Loucy (cell line): ENCODE results near the gene ADARB1.

Experiments
- H2AFZ ChIP-seq: fragments of 200-600 bp; sonication (generic); 2 replicates; pipeline ENCODE4 v1.6.0; 2016; ENCODE audit warnings: antibody characterized with exemption, mild to moderate bottlenecking, low read length, moderate library complexity
- H3F3A ChIP-seq: fragments of 200-600 bp; 2 replicates; pipeline ENCODE4 v1.6.0; 2016; ENCODE audit warnings: antibody characterized with exemption, low read depth, mild to moderate bottlenecking
- H3K27me3 ChIP-seq: fragments of 200-600 bp; sonication (generic); 2 replicates; pipeline ENCODE4 v1.6.1; 2014; ENCODE audit warnings: low read length, mild to moderate bottlenecking; ENCODE audit not compliant: insufficient read depth, poor library complexity, severe bottlenecking
- H3K36me3 ChIP-seq: fragments of 200-600 bp; sonication (generic); 2 replicates; pipeline ENCODE4 v1.6.1; 2016; ENCODE audit warnings: low read length; ENCODE audit not compliant: insufficient read depth
- H3K4me1 ChIP-seq: fragments of 200-600 bp; sonication (generic); 2 replicates; pipeline ENCODE4 v1.5.1; 2014; ENCODE audit warnings: low read length, mild to moderate bottlenecking; ENCODE audit not compliant: insufficient read depth, poor library complexity, severe bottlenecking
- H3K4me2 ChIP-seq: fragments of 200-600 bp; sonication (generic); 2 replicates; pipeline ENCODE4 v1.6.0; 2014; ENCODE audit warnings: antibody characterized with exemption, low read length, low read depth, mild to moderate bottlenecking; ENCODE audit not compliant: poor library complexity, severe bottlenecking
- H3K4me3 ChIP-seq: fragments of 200-600 bp; sonication (generic); 2 replicates; pipeline ENCODE4 v1.5.1; 2014; ENCODE audit warnings: low read length, mild to moderate bottlenecking, mixed read lengths; ENCODE audit not compliant: poor library complexity, severe bottlenecking
- H3K79me2 ChIP-seq: fragments of 200-600 bp; sonication (generic); 2 replicates; pipeline ENCODE4 v1.6.1; 2014; ENCODE audit warnings: low read length; ENCODE audit not compliant: insufficient read depth
- H3K9ac ChIP-seq: fragments of 200-600 bp; sonication (generic); 2 replicates; pipeline ENCODE4 v1.6.0; 2014; ENCODE audit warnings: mild to moderate bottlenecking, low read depth, low read length, moderate library complexity; ENCODE audit not compliant: poor library complexity, severe bottlenecking
- H3K9me2 ChIP-seq: fragments of 200-600 bp; sonication (generic); replicated peaks from 2 replicates; pipeline ENCODE4 v1.6.1; 2016; ENCODE audit warnings: low read depth, low read length, mixed read lengths
- H3K9me3 ChIP-seq: fragments of 200-600 bp; sonication (generic); 2 replicates; pipeline ENCODE4 v1.6.1; 2014; ENCODE audit warnings: mild to moderate bottlenecking, antibody characterized with exemption, low read length, low read depth; ENCODE audit not compliant: insufficient read depth
- H4K20me1 ChIP-seq: fragments of 200-600 bp; sonication (generic); 2 replicates; pipeline ENCODE4 v1.6.0; 2014; ENCODE audit warnings: antibody characterized with exemption, low read length, mild to moderate bottlenecking; ENCODE audit not compliant: insufficient read depth, poor library complexity, severe bottlenecking
- CTCF ChIP-seq: fragments of 200-600 bp; sonication (generic); conservative IDR thresholded peaks from 2 replicates; pipeline ENCODE4 v1.5.1; 2014; ENCODE audit warnings: mild to moderate bottlenecking, antibody characterized with exemption, low read length
- EZH2phosphoT487 ChIP-seq: fragments of 200-600 bp; IDR thresholded peaks from 2 replicates; pipeline ENCODE4 v1.6.1; 2018; ENCODE audit warnings: antibody characterized with exemption, mild to moderate bottlenecking, moderate library complexity, borderline replicate concordance

ADARB1 gene

GRCh38 chr21:45120975-45121374, 46.6 kb downstream of the ADARB1 start:
- Histone ChIP-seq H3K9ac (no peak overlapping the region), H3K9me3 (no peaks in the 10 kb centered on the region), H3K36me3 (no peaks in the 10 kb centered on the region), H4K20me1 (no peaks in the 10 kb centered on the region), H3K4me2 (no peak overlapping the region), H3K4me3 (no peak overlapping the region), H3K79me2 (peaks cover 2% of the 10 kb centered on the region; the same call in 1 of the 2 replicates), H2AFZ (no peak overlapping the region), H3F3A (no peaks in the 10 kb centered on the region), H3K9me2 (no peaks in the 10 kb centered on the region), H3K27me3 (no peaks in the 10 kb centered on the region), H3K4me1 (peaks cover 15% of the 10 kb centered on the region)
- TF ChIP-seq EZH2phosphoT487 (no peak), CTCF (no peak)

GRCh38 chr21:45122030-45122429, 47.6 kb downstream of the ADARB1 start:
- H3F3A ChIP-seq, result no peaks in the 10 kb centered on the region
- H3K4me2 ChIP-seq, result no peak overlapping the region
- no peaks in the 10 kb centered on the region for H3K9me3 ChIP-seq
- no peaks in the 10 kb centered on the region for H4K20me1 ChIP-seq
- H2AFZ ChIP-seq, result no peak overlapping the region
- no peak overlapping the region for H3K9ac ChIP-seq
- H3K4me3 ChIP-seq, result no peak overlapping the region
- no peaks in the 10 kb centered on the region for H3K27me3 ChIP-seq
- H3K79me2 ChIP-seq, result peaks cover 5% of the 10 kb centered on the region; the same call in 1 of the 2 replicates
- peaks cover 9% of the 10 kb centered on the region for H3K4me1 ChIP-seq
- no peaks in the 10 kb centered on the region for H3K36me3 ChIP-seq
- no peaks in the 10 kb centered on the region for H3K9me2 ChIP-seq
- TF ChIP-seq EZH2phosphoT487, result no peak
- no peak for TF ChIP-seq CTCF

GRCh38 chr21:45122432-45123132, 48.2 kb downstream of the ADARB1 start:
- Histone ChIP-seq H2AFZ (no peak overlapping the region), H3K9me2 (no peaks in the 10 kb centered on the region), H3K79me2 (peaks cover 5% of the 10 kb centered on the region; the same call in 1 of the 2 replicates), H3K4me3 (no peak overlapping the region), H3K9ac (no peak overlapping the region), H4K20me1 (no peaks in the 10 kb centered on the region), H3K27me3 (no peaks in the 10 kb centered on the region), H3K9me3 (no peaks in the 10 kb centered on the region), H3K36me3 (no peaks in the 10 kb centered on the region), H3F3A (no peaks in the 10 kb centered on the region), H3K4me2 (no peak overlapping the region), H3K4me1 (peaks cover 7% of the 10 kb centered on the region)
- TF ChIP-seq CTCF, result no peak
- TF ChIP-seq EZH2phosphoT487, result no peak
